WTC11 (cell line): Measurements from ENCODE around the gene OR2B3. TPM values are rescaled to one million over a fixed set of nuclear protein-coding genes. Genes with fewer than 3 reads are reported as not detected.
"Not testable (repeated sequence)": the region's sequence is repeated elsewhere in the genome, so short reads cannot be mapped to it uniquely, and the experiment has no call there.

ENCODE experiments used
- ATAC-seq: fragments of 200-7000 bp; cut with Tn5 transposase; 2 replicates; pipeline ENCODE4 v1.10.0; 2021; ENCODE audit warnings: mild to moderate bottlenecking, moderate library complexity
- CTCF ChIA-PET: fragments of 300-600 bp; sonication (Branson Sonifier 250); formaldehyde crosslinking; loops from one replicate; lab custom pipeline; 2021; ENCODE audit warnings: antibody characterized with exemption; lab: Charles Lee
- POLR2A ChIA-PET: fragments of 350-600 bp; sonication (Branson Sonifier 250); formaldehyde crosslinking; loops from one replicate; lab custom pipeline; 2021; ENCODE audit warnings: antibody characterized with exemption; lab: Charles Lee
- DNase-seq: peaks from one replicate; pipeline ENCODE4 v3.0.0; 2021; ENCODE audit warnings: low spot score
- H3K27ac Mint-ChIP-seq: 2 replicates; pipeline ENCODE4 v1.8.0; 2021; ENCODE audit warnings: mixed read lengths
- H3K27me3 Mint-ChIP-seq: 2 replicates; pipeline ENCODE4 v1.8.0; 2021; ENCODE audit warnings: low read depth, mild to moderate bottlenecking, moderate library complexity, mixed read lengths
- H3K36me3 Mint-ChIP-seq: 2 replicates; pipeline ENCODE4 v1.8.0; 2021; ENCODE audit warnings: mixed read lengths
- H3K4me1 Mint-ChIP-seq: 2 replicates; pipeline ENCODE4 v1.8.0; 2022; ENCODE audit warnings: mixed read lengths
- H3K4me3 Mint-ChIP-seq: 2 replicates; pipeline ENCODE4 v1.8.0; 2021; ENCODE audit warnings: mild to moderate bottlenecking, moderate library complexity, mixed read lengths
- H3K9me3 Mint-ChIP-seq: 2 replicates; pipeline ENCODE4 v1.8.0; 2021; ENCODE audit warnings: mixed read lengths
- CBFB ChIP-seq: sonication (generic); formaldehyde crosslinking; IDR thresholded peaks from 2 replicates; pipeline ENCODE4 v1.8.1; 2022; ENCODE audit warnings: mild to moderate bottlenecking, low read depth, missing genetic modification reagents
- FOXP1 ChIP-seq: sonication (generic); formaldehyde crosslinking; IDR thresholded peaks from 2 replicates; pipeline ENCODE4 v1.8.0; 2022; ENCODE audit warnings: missing genetic modification reagents, mild to moderate bottlenecking, moderate library complexity, borderline replicate concordance
- GTF2I ChIP-seq: fragments of 250-450 bp; sonication (Bioruptor Pico); conservative IDR thresholded peaks from 2 replicates; pipeline ENCODE4 v1.4.0; 2021; ENCODE audit warnings: mild to moderate bottlenecking
- HMGA2 ChIP-seq: fragments of 250-450 bp; sonication (Bioruptor Pico); IDR thresholded peaks from 2 replicates; pipeline ENCODE4 v1.4.0; 2021; ENCODE audit warnings: mild to moderate bottlenecking, moderate library complexity
- MXD4 ChIP-seq: fragments of 250-450 bp; sonication (Bioruptor Pico); IDR thresholded peaks from 2 replicates; pipeline ENCODE4 v1.8.0; 2021; ENCODE audit warnings: mild to moderate bottlenecking, moderate library complexity, borderline replicate concordance
- MYBL2 ChIP-seq: sonication (generic); formaldehyde crosslinking; IDR thresholded peaks from 2 replicates; pipeline ENCODE4 v1.8.1; 2023; ENCODE audit warnings: mild to moderate bottlenecking, moderate library complexity, missing genetic modification reagents
- NFE2L1 ChIP-seq: sonication (generic); formaldehyde crosslinking; IDR thresholded peaks from 2 replicates; pipeline ENCODE4 v1.8.1; 2023; ENCODE audit warnings: missing genetic modification reagents
- NR1H2 ChIP-seq: sonication (generic); formaldehyde crosslinking; IDR thresholded peaks from 2 replicates; pipeline ENCODE4 v1.9.0; 2021; ENCODE audit warnings: mild to moderate bottlenecking, moderate library complexity, missing genetic modification reagents
- SP1 ChIP-seq: sonication (generic); formaldehyde crosslinking; conservative IDR thresholded peaks from 2 replicates; pipeline ENCODE4 v1.8.1; 2022; ENCODE audit warnings: missing genetic modification reagents
- TEAD1 ChIP-seq: sonication (generic); formaldehyde crosslinking; IDR thresholded peaks from 2 replicates; pipeline ENCODE4 v1.8.0; 2022; ENCODE audit warnings: mild to moderate bottlenecking, missing genetic modification reagents
- ZNF138 ChIP-seq: sonication (generic); formaldehyde crosslinking; conservative IDR thresholded peaks from 2 replicates; pipeline ENCODE4 v1.8.1; 2022; ENCODE audit warnings: mild to moderate bottlenecking, moderate library complexity, missing genetic modification reagents
- ZNF416 ChIP-seq: fragments of 250-450 bp; sonication (Bioruptor Pico); IDR thresholded peaks from 2 replicates; pipeline ENCODE4 v1.9.0; 2021; ENCODE audit warnings: mild to moderate bottlenecking, inconsistent platforms
- ZNF423 ChIP-seq: fragments of 250-450 bp; sonication (Bioruptor Pico); IDR thresholded peaks from 2 replicates; pipeline ENCODE4 v2.1.2; 2022; ENCODE audit warnings: mild to moderate bottlenecking, moderate library complexity
- ZNF671 ChIP-seq: fragments of 250-450 bp; sonication (Bioruptor Pico); IDR thresholded peaks from 2 replicates; pipeline ENCODE4 v1.8.0; 2021; ENCODE audit warnings: mild to moderate bottlenecking
- total RNA-seq: library from RNA; stranded (reverse); gene quantifications from 3 replicates; pipeline ENCODE4 v1.2.3, GENCODE V29; 2021
- TF ChIP-seq, protein P1 (sequence below): fragments of 200-600 bp; IDR thresholded peaks from 2 replicates; pipeline ENCODE4 v1.8.0; 2022; ENCODE audit warnings: antibody characterized with exemption
- TF ChIP-seq, protein P2 (sequence below): fragments of 250-450 bp; sonication (Bioruptor Pico); IDR thresholded peaks from 2 replicates; pipeline ENCODE4 v1.9.0; 2021; ENCODE audit warnings: mild to moderate bottlenecking, borderline replicate concordance
- TF ChIP-seq, protein P3 (sequence below): sonication (generic); formaldehyde crosslinking; IDR thresholded peaks from 2 replicates; pipeline ENCODE4 v1.8.0; 2022; ENCODE audit warnings: missing genetic modification reagents
- TF ChIP-seq, protein P4 (sequence below): sonication (generic); formaldehyde crosslinking; IDR thresholded peaks from 2 replicates; pipeline ENCODE4 v1.8.0; 2023; ENCODE audit warnings: mild to moderate bottlenecking, missing genetic modification reagents

OR2B3 gene
- total RNA-seq, 1 experiment from 2014 or later = not detected

DNA sequence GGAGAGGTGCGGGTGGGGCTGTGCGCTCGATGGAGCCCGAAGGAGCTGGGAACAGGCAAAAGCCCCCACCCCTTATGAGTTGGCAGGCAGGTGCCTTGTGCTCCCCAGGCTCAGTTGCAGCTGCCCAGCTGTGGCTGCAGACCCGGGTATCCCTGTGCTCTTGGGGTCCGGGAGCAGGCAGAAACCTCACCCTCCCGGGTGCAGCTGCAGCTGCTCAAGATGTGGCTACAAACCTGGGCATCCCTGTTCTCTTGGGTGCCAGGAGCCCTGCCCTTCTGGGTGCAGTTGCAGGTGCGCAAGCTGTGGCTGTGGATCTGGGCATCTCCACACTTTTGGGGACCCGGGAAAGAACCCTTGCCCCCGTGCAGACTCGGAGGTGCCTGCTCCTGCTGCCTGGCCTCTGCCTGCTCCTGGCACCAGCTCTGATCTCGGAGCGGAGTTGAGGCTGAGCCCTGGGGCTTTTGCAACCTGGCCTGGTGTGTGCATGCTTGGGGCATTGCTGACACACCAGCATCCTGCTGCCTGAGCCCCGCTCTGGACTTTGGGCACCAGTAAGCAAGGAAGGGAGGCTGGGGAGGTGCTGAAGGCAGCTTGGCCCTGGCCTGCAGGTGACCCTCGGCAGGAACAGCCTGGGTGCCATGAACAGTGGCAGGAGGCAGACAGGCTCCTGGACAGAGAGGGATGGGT, 42.4 kb upstream of the OR2B3 start:
- Mint-ChIP-seq H3K4me1 (no peaks in the 10 kb centered on the region), H3K36me3 (no peaks in the 10 kb centered on the region), H3K27ac (no peak overlapping the region), H3K9me3 (no peaks in the 10 kb centered on the region), H3K27me3 (peaks cover 12% of the 10 kb centered on the region), H3K4me3 (no peak overlapping the region)
- POLR2A ChIA-PET = no interaction called here
- CTCF ChIA-PET = no interaction called here
- TF ChIP-seq MYBL2 (CRISPR knock-in tag) (no peak), ZNF423 (CRISPR knock-in tag) (no peak), MXD4 (CRISPR knock-in tag) (no peak), GTF2I (CRISPR knock-in tag) (no peak), TEAD1 (CRISPR knock-in tag) (no peak), NFE2L1 (CRISPR knock-in tag) (no peak), SP1 (no peak)
- TF ChIP-seq, protein P1, sequence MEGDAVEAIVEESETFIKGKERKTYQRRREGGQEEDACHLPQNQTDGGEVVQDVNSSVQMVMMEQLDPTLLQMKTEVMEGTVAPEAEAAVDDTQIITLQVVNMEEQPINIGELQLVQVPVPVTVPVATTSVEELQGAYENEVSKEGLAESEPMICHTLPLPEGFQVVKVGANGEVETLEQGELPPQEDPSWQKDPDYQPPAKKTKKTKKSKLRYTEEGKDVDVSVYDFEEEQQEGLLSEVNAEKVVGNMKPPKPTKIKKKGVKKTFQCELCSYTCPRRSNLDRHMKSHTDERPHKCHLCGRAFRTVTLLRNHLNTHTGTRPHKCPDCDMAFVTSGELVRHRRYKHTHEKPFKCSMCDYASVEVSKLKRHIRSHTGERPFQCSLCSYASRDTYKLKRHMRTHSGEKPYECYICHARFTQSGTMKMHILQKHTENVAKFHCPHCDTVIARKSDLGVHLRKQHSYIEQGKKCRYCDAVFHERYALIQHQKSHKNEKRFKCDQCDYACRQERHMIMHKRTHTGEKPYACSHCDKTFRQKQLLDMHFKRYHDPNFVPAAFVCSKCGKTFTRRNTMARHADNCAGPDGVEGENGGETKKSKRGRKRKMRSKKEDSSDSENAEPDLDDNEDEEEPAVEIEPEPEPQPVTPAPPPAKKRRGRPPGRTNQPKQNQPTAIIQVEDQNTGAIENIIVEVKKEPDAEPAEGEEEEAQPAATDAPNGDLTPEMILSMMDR = no peak
- TF ChIP-seq, protein P2, sequence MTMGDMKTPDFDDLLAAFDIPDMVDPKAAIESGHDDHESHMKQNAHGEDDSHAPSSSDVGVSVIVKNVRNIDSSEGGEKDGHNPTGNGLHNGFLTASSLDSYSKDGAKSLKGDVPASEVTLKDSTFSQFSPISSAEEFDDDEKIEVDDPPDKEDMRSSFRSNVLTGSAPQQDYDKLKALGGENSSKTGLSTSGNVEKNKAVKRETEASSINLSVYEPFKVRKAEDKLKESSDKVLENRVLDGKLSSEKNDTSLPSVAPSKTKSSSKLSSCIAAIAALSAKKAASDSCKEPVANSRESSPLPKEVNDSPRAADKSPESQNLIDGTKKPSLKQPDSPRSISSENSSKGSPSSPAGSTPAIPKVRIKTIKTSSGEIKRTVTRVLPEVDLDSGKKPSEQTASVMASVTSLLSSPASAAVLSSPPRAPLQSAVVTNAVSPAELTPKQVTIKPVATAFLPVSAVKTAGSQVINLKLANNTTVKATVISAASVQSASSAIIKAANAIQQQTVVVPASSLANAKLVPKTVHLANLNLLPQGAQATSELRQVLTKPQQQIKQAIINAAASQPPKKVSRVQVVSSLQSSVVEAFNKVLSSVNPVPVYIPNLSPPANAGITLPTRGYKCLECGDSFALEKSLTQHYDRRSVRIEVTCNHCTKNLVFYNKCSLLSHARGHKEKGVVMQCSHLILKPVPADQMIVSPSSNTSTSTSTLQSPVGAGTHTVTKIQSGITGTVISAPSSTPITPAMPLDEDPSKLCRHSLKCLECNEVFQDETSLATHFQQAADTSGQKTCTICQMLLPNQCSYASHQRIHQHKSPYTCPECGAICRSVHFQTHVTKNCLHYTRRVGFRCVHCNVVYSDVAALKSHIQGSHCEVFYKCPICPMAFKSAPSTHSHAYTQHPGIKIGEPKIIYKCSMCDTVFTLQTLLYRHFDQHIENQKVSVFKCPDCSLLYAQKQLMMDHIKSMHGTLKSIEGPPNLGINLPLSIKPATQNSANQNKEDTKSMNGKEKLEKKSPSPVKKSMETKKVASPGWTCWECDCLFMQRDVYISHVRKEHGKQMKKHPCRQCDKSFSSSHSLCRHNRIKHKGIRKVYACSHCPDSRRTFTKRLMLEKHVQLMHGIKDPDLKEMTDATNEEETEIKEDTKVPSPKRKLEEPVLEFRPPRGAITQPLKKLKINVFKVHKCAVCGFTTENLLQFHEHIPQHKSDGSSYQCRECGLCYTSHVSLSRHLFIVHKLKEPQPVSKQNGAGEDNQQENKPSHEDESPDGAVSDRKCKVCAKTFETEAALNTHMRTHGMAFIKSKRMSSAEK = no peak
- ATAC-seq (no peak), DNase-seq (no peak)

DNA sequence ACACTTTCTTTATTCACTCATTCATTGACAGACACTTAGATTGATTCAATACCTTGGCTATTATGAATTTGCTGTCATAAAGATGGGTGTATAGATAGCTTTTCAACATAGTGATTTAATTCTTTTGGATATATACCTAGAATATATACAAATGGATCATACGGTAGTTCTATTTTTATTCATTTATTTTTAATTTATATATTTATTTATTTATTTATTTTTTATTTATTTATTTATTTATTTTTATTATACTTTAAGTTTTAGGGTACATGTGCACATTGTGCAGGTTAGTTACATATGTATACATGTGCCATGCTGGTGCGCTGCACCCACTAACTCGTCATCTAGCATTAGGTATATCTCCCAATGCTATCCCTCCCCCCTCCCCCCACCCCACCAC, 27.9 kb upstream of the OR2B3 start:
- H3K9me3 Mint-ChIP-seq, H3K4me3 Mint-ChIP-seq, CTCF ChIA-PET, POLR2A ChIA-PET, H3K36me3 Mint-ChIP-seq, H3K4me1 Mint-ChIP-seq, H3K27ac Mint-ChIP-seq, DNase-seq, ATAC-seq: not testable (repeated sequence)
- TF ChIP-seq HMGA2 (CRISPR knock-in tag) = peak; percentile 84
- H3K27me3 Mint-ChIP-seq = peaks cover 14% of the 10 kb centered on the region

DNA sequence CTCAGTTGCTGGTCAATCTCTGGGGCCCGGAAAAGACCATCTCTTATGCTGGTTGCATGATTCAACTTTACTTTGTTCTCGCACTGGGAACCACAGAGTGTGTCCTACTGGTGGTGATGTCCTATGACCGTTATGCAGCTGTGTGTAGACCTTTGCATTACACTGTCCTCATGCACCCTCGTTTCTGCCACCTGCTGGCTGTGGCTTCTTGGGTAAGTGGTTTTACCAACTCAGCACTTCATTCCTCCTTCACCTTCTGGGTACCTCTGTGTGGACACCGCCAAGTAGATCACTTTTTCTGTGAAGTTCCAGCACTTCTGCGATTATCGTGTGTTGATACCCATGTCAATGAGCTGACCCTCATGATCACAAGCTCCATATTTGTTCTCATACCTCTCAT, 25.0 kb upstream of the OR2B3 start:
- TF ChIP-seq, protein P3, sequence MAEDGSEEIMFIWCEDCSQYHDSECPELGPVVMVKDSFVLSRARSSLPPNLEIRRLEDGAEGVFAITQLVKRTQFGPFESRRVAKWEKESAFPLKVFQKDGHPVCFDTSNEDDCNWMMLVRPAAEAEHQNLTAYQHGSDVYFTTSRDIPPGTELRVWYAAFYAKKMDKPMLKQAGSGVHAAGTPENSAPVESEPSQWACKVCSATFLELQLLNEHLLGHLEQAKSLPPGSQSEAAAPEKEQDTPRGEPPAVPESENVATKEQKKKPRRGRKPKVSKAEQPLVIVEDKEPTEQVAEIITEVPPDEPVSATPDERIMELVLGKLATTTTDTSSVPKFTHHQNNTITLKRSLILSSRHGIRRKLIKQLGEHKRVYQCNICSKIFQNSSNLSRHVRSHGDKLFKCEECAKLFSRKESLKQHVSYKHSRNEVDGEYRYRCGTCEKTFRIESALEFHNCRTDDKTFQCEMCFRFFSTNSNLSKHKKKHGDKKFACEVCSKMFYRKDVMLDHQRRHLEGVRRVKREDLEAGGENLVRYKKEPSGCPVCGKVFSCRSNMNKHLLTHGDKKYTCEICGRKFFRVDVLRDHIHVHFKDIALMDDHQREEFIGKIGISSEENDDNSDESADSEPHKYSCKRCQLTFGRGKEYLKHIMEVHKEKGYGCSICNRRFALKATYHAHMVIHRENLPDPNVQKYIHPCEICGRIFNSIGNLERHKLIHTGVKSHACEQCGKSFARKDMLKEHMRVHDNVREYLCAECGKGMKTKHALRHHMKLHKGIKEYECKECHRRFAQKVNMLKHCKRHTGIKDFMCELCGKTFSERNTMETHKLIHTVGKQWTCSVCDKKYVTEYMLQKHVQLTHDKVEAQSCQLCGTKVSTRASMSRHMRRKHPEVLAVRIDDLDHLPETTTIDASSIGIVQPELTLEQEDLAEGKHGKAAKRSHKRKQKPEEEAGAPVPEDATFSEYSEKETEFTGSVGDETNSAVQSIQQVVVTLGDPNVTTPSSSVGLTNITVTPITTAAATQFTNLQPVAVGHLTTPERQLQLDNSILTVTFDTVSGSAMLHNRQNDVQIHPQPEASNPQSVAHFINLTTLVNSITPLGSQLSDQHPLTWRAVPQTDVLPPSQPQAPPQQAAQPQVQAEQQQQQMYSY (CRISPR knock-in tag) = no peak
- TF ChIP-seq CBFB (CRISPR knock-in tag) (no peak), ZNF138 (no peak), ZNF416 (CRISPR knock-in tag) (no peak), NR1H2 (no peak), ZNF671 (CRISPR knock-in tag) (no peak), FOXP1 (CRISPR knock-in tag) (no peak)
- TF ChIP-seq, protein P4, sequence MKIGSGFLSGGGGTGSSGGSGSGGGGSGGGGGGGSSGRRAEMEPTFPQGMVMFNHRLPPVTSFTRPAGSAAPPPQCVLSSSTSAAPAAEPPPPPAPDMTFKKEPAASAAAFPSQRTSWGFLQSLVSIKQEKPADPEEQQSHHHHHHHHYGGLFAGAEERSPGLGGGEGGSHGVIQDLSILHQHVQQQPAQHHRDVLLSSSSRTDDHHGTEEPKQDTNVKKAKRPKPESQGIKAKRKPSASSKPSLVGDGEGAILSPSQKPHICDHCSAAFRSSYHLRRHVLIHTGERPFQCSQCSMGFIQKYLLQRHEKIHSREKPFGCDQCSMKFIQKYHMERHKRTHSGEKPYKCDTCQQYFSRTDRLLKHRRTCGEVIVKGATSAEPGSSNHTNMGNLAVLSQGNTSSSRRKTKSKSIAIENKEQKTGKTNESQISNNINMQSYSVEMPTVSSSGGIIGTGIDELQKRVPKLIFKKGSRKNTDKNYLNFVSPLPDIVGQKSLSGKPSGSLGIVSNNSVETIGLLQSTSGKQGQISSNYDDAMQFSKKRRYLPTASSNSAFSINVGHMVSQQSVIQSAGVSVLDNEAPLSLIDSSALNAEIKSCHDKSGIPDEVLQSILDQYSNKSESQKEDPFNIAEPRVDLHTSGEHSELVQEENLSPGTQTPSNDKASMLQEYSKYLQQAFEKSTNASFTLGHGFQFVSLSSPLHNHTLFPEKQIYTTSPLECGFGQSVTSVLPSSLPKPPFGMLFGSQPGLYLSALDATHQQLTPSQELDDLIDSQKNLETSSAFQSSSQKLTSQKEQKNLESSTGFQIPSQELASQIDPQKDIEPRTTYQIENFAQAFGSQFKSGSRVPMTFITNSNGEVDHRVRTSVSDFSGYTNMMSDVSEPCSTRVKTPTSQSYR (CRISPR knock-in tag) = no peak
- Mint-ChIP-seq H3K36me3 (no peaks in the 10 kb centered on the region), H3K4me1 (no peaks in the 10 kb centered on the region), H3K9me3 (no peaks in the 10 kb centered on the region), H3K4me3 (no peak overlapping the region), H3K27ac (no peak overlapping the region), H3K27me3 (peaks cover 18% of the 10 kb centered on the region)
- POLR2A ChIA-PET = no interaction called here
- CTCF ChIA-PET = no interaction called here
- DNase-seq (peak; percentile 21), ATAC-seq (peak; percentile 56; the same call in 1 of the 2 replicates)
